Activated T-cell treated with anti-CD3 and anti-CD28 coated beads, Interleukin-2, amount 50 U/mL, for 24 hours (primary cell): ENCODE data around the gene MAN2A2.
A peak's percentile ranks its signal among the peaks of the same experiment; 100 is the strongest.
"Not testable (repeated sequence)": the region's sequence is repeated elsewhere in the genome, so short reads cannot be mapped to it uniquely, and the experiment has no call there.

Source experiments
- DNase-seq: peaks from one replicate; pipeline ENCODE4 v3.0.0-alpha.2; 2020
- H3K27ac Mint-ChIP-seq: 2 replicates; pipeline ENCODE4 v1.8.0; 2020; ENCODE audit warnings: mild to moderate bottlenecking, mixed read lengths
- H3K27me3 Mint-ChIP-seq: 2 replicates; pipeline ENCODE4 v1.8.0; 2020; ENCODE audit warnings: mixed read lengths
- H3K36me3 Mint-ChIP-seq: 2 replicates; pipeline ENCODE4 v1.8.0; 2020; ENCODE audit warnings: low read depth, mixed read lengths
- H3K4me1 Mint-ChIP-seq: 2 replicates; pipeline ENCODE4 v1.8.0; 2020; ENCODE audit warnings: low read depth, mixed read lengths
- H3K4me3 Mint-ChIP-seq: 2 replicates; pipeline ENCODE4 v1.8.0; 2020; ENCODE audit warnings: mild to moderate bottlenecking, moderate library complexity, mixed read lengths
- H3K9me3 Mint-ChIP-seq: 2 replicates; pipeline ENCODE4 v1.8.0; 2020; ENCODE audit warnings: mixed read lengths

Gene MAN2A2

DNA sequence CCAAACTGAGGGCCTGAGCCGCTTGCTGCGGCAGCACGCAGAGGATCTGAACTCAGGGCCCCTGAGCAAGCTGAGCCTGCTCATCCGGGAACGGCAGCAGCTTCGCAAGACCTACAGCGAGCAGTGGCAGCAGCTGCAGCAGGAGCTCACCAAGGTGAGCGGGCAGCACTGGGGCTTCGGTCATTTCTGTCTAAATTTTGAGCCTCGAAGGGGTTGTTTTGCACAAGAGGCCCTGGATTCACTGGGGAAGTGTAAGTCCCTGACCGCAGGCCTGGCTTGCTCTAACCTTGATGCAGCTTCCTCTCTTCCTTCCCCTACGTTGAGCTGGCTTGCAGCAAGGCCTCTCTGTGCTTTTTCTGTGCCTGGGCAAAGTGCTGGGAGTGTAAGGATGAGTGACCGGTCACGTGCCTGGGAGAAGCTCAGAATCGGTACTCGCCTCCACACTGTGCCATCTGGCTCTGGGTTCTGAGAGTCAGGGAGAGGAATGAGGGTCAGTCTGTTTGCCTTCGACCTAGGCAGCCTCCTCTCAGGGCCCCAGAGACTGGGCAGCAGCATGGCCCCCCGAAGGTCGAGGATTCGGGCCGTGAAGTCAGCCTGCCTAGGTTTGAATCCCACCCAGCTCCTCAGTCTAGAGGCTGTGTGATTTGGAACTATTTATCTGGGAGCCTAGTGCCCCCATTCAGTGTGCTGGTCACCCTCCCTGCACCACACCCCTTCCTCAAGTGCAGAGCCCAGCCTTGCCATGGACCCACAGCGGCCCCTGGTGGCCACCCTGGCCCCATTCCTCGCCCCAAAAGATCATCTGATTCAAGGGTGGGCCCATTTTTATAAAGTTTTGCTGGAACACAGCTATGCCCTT, 17.4 kb upstream of the MAN2A2 start:
- H3K4me3 Mint-ChIP-seq: peak overlapping the region; percentile 17
- peak; percentile 88 for DNase-seq

GRCh38 chr15:90886291-90886614, 16.8 kb upstream of the MAN2A2 start:
- peaks cover 22% of the 10 kb centered on the region for H3K36me3 Mint-ChIP-seq
- peak overlapping the region; percentile 61 for H3K27ac Mint-ChIP-seq
- peaks cover 19% of the 10 kb centered on the region for H3K4me1 Mint-ChIP-seq
- H3K27me3 Mint-ChIP-seq: peaks cover 2% of the 10 kb centered on the region
- H3K4me3 Mint-ChIP-seq: no peak overlapping the region
- DNase-seq: no peak
- no peaks in the 10 kb centered on the region for H3K9me3 Mint-ChIP-seq

More for the DNA sequence above, 17.4 kb upstream of the MAN2A2 start:
- Mint-ChIP-seq H3K27me3 (peaks cover 2% of the 10 kb centered on the region), H3K9me3 (no peaks in the 10 kb centered on the region), H3K36me3 (peaks cover 27% of the 10 kb centered on the region), H3K4me1 (peaks cover 19% of the 10 kb centered on the region), H3K27ac (peak overlapping the region; percentile 61)

- DNase-seq: no peak
- H3K27ac Mint-ChIP-seq: no peak overlapping the region
- peaks cover 14% of the 10 kb centered on the region for H3K36me3 Mint-ChIP-seq
- peaks cover 2% of the 10 kb centered on the region for H3K27me3 Mint-ChIP-seq
- no peak overlapping the region for H3K4me3 Mint-ChIP-seq
- no peaks in the 10 kb centered on the region for H3K9me3 Mint-ChIP-seq
- peaks cover 19% of the 10 kb centered on the region for H3K4me1 Mint-ChIP-seq
Measured at GRCh38 chr15:90887037-90887481, 16.0 kb upstream of the MAN2A2 start.

GRCh38 chr15:90889313-90889730, 13.8 kb upstream of the MAN2A2 start:
- DNase-seq: no peak
- H3K9me3 Mint-ChIP-seq: no peaks in the 10 kb centered on the region
- peaks cover 15% of the 10 kb centered on the region for H3K4me1 Mint-ChIP-seq
- H3K27ac Mint-ChIP-seq: peak overlapping the region; percentile 53
- peaks cover 2% of the 10 kb centered on the region for H3K27me3 Mint-ChIP-seq
- H3K36me3 Mint-ChIP-seq: peaks cover 7% of the 10 kb centered on the region
- H3K4me3 Mint-ChIP-seq: no peak overlapping the region

- Mint-ChIP-seq H3K9me3 (no peaks in the 10 kb centered on the region), H3K27me3 (peaks cover 2% of the 10 kb centered on the region), H3K36me3 (peaks cover 7% of the 10 kb centered on the region), H3K4me1 (peaks cover 14% of the 10 kb centered on the region), H3K27ac (peak overlapping the region; percentile 53), H3K4me3 (no peak overlapping the region)
- DNase-seq: no peak
Measured at GRCh38 chr15:90889736-90890456, 13.2 kb upstream of the MAN2A2 start.

GRCh38 chr15:90890839-90891238, 12.3 kb upstream of the MAN2A2 start:
- Mint-ChIP-seq H3K36me3 (peaks cover 10% of the 10 kb centered on the region), H3K4me1 (peaks cover 5% of the 10 kb centered on the region), H3K27ac (no peak overlapping the region), H3K27me3 (peaks cover 2% of the 10 kb centered on the region), H3K4me3 (no peak overlapping the region), H3K9me3 (no peaks in the 10 kb centered on the region)
- no peak for DNase-seq

DNA sequence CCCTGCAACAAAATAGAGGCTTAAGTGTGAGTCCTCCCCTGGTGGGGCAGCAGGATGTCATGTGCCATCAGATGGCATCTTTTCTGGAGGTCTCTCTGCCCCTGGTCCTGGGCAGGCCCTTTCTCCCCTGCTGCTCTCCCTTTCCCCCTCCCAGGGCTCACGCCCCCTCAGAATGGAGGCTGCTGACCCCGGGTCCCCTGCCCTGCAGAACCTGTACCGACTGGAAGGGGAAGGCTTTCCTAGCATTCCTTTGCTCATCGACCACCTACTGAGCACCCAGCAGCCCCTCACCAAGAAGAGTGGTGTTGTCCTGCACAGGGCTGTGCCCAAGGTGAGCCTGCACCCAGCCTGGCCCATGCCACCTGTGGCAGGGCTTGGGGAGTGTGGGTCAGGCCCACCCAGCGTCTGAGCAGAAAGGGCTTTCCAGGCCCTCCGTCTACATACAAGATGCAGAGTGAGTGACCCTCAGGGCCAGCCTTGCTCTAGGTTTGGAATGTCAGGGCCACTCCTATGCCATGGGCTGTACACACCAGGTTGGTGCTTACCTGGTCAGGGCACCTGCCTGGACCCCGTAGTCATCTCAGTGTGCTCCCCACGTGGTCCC, 11.7 kb upstream of the MAN2A2 start:
- Mint-ChIP-seq H3K27ac (no peak overlapping the region), H3K4me1 (peaks cover 2% of the 10 kb centered on the region), H3K9me3 (no peaks in the 10 kb centered on the region)

DNA sequence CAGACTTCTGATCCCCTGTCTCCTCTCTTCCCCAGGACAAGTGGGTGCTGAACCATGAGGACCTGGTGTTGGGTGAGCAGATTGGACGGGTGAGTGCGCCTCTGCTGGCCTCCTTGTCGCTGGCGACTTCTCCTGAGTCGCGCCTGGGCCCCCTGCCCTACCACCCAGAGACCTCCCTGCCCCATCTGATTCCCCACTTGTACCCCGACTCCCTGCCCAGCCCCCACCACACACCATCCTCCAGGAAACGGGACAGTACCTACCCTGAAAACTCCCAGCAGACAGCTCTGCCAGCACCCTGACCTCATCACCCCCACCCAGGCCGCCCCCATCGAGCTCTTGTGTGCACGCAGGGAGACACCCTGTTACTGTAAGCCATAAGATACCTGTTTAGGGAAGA, 11.1 kb upstream of the MAN2A2 start:
- no peak overlapping the region for H3K27ac Mint-ChIP-seq
- no peak for DNase-seq
- no peaks in the 10 kb centered on the region for H3K9me3 Mint-ChIP-seq
- H3K36me3 Mint-ChIP-seq: peaks cover 10% of the 10 kb centered on the region
- H3K27me3 Mint-ChIP-seq: peaks cover 2% of the 10 kb centered on the region
- H3K4me1 Mint-ChIP-seq: peaks cover 2% of the 10 kb centered on the region
- H3K4me3 Mint-ChIP-seq: no peak overlapping the region

More for the DNA sequence above, 11.7 kb upstream of the MAN2A2 start:
- H3K27me3 Mint-ChIP-seq: peaks cover 2% of the 10 kb centered on the region
- no peak overlapping the region for H3K4me3 Mint-ChIP-seq
- no peak for DNase-seq
- H3K36me3 Mint-ChIP-seq: peaks cover 10% of the 10 kb centered on the region

GRCh38 chr15:90892498-90893174, 10.5 kb upstream of the MAN2A2 start:
- no peak overlapping the region for H3K27ac Mint-ChIP-seq
- no peak for DNase-seq
- H3K4me1 Mint-ChIP-seq: peaks cover 2% of the 10 kb centered on the region
- H3K27me3 Mint-ChIP-seq: peaks cover 2% of the 10 kb centered on the region
- H3K9me3 Mint-ChIP-seq: no peaks in the 10 kb centered on the region
- peaks cover 10% of the 10 kb centered on the region for H3K36me3 Mint-ChIP-seq
- no peak overlapping the region for H3K4me3 Mint-ChIP-seq

- Mint-ChIP-seq H3K36me3 (peaks cover 10% of the 10 kb centered on the region), H3K4me1 (peaks cover 2% of the 10 kb centered on the region), H3K4me3 (no peak overlapping the region), H3K27ac (no peak overlapping the region), H3K9me3 (no peaks in the 10 kb centered on the region), H3K27me3 (no peaks in the 10 kb centered on the region)
- no peak for DNase-seq
Measured at GRCh38 chr15:90893175-90894090, 9.7 kb upstream of the MAN2A2 start.

- DNase-seq: no peak
- Mint-ChIP-seq H3K27me3 (no peaks in the 10 kb centered on the region), H3K4me3 (no peak overlapping the region), H3K9me3 (no peaks in the 10 kb centered on the region), H3K27ac (no peak overlapping the region), H3K4me1 (peaks cover 2% of the 10 kb centered on the region), H3K36me3 (peaks cover 10% of the 10 kb centered on the region)
Measured at GRCh38 chr15:90895571-90896117, 7.5 kb upstream of the MAN2A2 start.

DNA sequence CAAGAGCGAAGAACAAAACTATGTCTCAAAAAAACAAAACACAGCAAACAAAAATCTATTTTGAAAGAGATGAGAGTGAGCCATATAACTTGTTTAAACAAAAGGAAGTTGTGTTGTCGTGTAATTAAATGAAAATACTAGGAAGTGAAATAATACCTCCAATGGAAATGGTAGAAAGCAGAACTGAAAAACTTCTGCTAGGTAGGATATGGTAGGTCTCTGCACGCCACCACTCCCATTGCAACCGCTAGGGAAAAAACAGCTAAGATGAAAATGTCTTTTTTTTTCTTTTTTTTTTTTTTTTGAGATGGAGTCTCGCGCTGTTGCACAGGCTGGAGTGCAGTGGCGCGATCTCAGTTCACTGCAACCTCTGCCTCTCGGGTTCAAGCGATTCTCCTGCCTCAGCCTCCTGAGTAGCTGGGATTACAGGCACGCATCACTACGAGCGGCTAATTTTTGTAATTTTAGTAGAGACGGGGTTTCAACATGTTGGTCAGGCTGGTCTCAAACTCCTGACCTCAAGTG, 5.9 kb upstream of the MAN2A2 start:
- not testable (repeated sequence) for DNase-seq, H3K4me3 Mint-ChIP-seq, H3K27me3 Mint-ChIP-seq, H3K27ac Mint-ChIP-seq, H3K9me3 Mint-ChIP-seq
- peaks cover 12% of the 10 kb centered on the region for H3K36me3 Mint-ChIP-seq
- peaks cover 14% of the 10 kb centered on the region for H3K4me1 Mint-ChIP-seq
